ENCODE data around the gene DCDC2C. TPM values are rescaled to one million over a fixed set of nuclear protein-coding genes. Genes with fewer than 3 reads are reported as not detected.

DCDC2C gene
- total and polyA plus RNA-seq, 2 of the 4 experiments (the other 2 are of a cell fraction), result not detected

GRCh38 chr2:3709225-3709624 lies 5.8 kb downstream of the DCDC2C start:
- no peak overlapping the region for H2AFZ ChIP-seq (replicated peaks; ENCODE audit: low read length, poor library complexity)

More at GRCh38 chr2:3709225-3709624, 5.8 kb downstream of the DCDC2C start:
- no peak overlapping the region for H2BK5ac ChIP-seq (ENCODE audit: low read depth, low read length, poor library complexity, severe bottlenecking)
- no peak overlapping the region for H3K18ac ChIP-seq (ENCODE audit: low read depth, low read length)
- H2BK120ac ChIP-seq (ENCODE audit: low read depth, low read length), result no peak overlapping the region
- intact Hi-C loops (cut with micrococcal nuclease) (no loop called here), dilution Hi-C loops (cut with HindIII; ENCODE audit: low sequenced_read_pairs, unreplicated experiment) (no loop called here), in situ Hi-C loops (cut with MboI; ENCODE audit: low sequenced_read_pairs) (no loop called here)
- peaks cover 10% of the 10 kb centered on the region for H3K4me1 ChIP-seq (ENCODE audit: control insufficient read depth, insufficient read depth, low read length)
- TF ChIP-seq FOS (IDR thresholded peaks at IDR 0.05; ENCODE audit: low read depth, low read length) (no peak), USF2 (IDR thresholded peaks at IDR 0.05; ENCODE audit: low read depth, low read length) (no peak), BHLHE40 (IDR thresholded peaks at IDR 0.05; ENCODE audit: low read depth, low read length) (no peak), CEBPB (IDR thresholded peaks at IDR 0.05; ENCODE audit: low read depth, low read length) (no peak), RFX5 (IDR thresholded peaks at IDR 0.05; ENCODE audit: low read depth, low read length) (no peak), MAZ (IDR thresholded peaks at IDR 0.05; ENCODE audit: borderline replicate concordance, low read depth, low read length) (no peak), CHD1 (IDR thresholded peaks at IDR 0.05; ENCODE audit: low read depth, low read length) (no peak), RCOR1 (IDR thresholded peaks at IDR 0.05; ENCODE audit: insufficient replicate concordance, low read length) (no peak), NFE2L2 (IDR thresholded peaks at IDR 0.05; ENCODE audit: low read depth, low read length) (no peak), MXI1 (IDR thresholded peaks at IDR 0.05; ENCODE audit: borderline replicate concordance, low read depth, low read length) (no peak), RAD21 (IDR thresholded peaks at IDR 0.05; ENCODE audit: low read length) (no peak)
- H3K79me1 ChIP-seq (ENCODE audit: low read depth in 1 of 2, low read length in 2 of 2), result no peaks in the 10 kb centered on the region
- no peak overlapping the region for H2AK5ac ChIP-seq (ENCODE audit: low read depth, low read length)
- H3K27ac ChIP-seq (ENCODE audit: insufficient read depth, low read length), result no peak overlapping the region
- no peak overlapping the region for H4K91ac ChIP-seq (ENCODE audit: insufficient read depth, low read depth, low read length)
- H3K27me3 ChIP-seq (ENCODE audit: control insufficient read depth, insufficient read depth, low read length), result 0 out of 2 replicates have a peak, but pooled peaks cover 2% of the 10 kb centered on the region
- no peak overlapping the region for H2BK20ac ChIP-seq (ENCODE audit: low read depth, low read length)
- no peak overlapping the region for H4K8ac ChIP-seq (ENCODE audit: low read depth in 2 of 2, low read length in 2 of 2)
- DNase-seq (no peak), ATAC-seq (ENCODE audit: low read depth) (no peak)
- H3K36me3 ChIP-seq (ENCODE audit: control insufficient read depth, insufficient read depth, low read length), result no peaks in the 10 kb centered on the region
- POLR2A ChIA-PET (ENCODE audit: unreplicated experiment), result no interaction called here
- H4K5ac ChIP-seq (ENCODE audit: low read depth, low read length), result no peak overlapping the region
- no peaks in the 10 kb centered on the region for H4K20me1 ChIP-seq (ENCODE audit: insufficient read depth, low read length)
- H3K9me3 ChIP-seq (ENCODE audit: control insufficient read depth, insufficient read depth, low read length), result no peaks in the 10 kb centered on the region
- no CpG with 5 or more reads among the region's 6 CpGs for WGBS, 2 experiments (ENCODE audit: extremely low coverage in 2 of 2, insufficient read length in 1 of 2)
- no peak overlapping the region for H2AK9ac ChIP-seq (replicated peaks; ENCODE audit: low read depth, low read length, poor library complexity)
- CTCF ChIA-PET, result no interaction called here
- H3K9me1 ChIP-seq (ENCODE audit: insufficient read depth, low read length), result no peaks in the 10 kb centered on the region
- no TSS peak for BruUV-seq (replicated peaks)
- no peak overlapping the region for H3K4me2 ChIP-seq (ENCODE audit: low read depth, low read length)
- H3K4ac ChIP-seq (ENCODE audit: low read depth, low read length), result no peak overlapping the region
- no peak overlapping the region for H3K23ac ChIP-seq (ENCODE audit: low read depth, low read length)
- H3K9ac ChIP-seq (ENCODE audit: low read depth, low read length), result no peak overlapping the region
- no peak overlapping the region for H3K14ac ChIP-seq (replicated peaks; ENCODE audit: low read depth, low read length)
- no peak overlapping the region for H3K4me3 ChIP-seq (ENCODE audit: insufficient read depth, low read depth, low read length)
- no peak overlapping the region for H3K56ac ChIP-seq (ENCODE audit: extremely low read depth, insufficient read depth, low read length)
- no peak overlapping the region for H2BK15ac ChIP-seq (ENCODE audit: low read depth, low read length)
